ENCODE data around the gene ZFR.
A peak's percentile ranks its signal among the peaks of the same experiment; 100 is the strongest.
"Not testable (repeated sequence)": the region's sequence is repeated elsewhere in the genome, so short reads cannot be mapped to it uniquely, and the experiment has no call there.

ZFR gene

DNA sequence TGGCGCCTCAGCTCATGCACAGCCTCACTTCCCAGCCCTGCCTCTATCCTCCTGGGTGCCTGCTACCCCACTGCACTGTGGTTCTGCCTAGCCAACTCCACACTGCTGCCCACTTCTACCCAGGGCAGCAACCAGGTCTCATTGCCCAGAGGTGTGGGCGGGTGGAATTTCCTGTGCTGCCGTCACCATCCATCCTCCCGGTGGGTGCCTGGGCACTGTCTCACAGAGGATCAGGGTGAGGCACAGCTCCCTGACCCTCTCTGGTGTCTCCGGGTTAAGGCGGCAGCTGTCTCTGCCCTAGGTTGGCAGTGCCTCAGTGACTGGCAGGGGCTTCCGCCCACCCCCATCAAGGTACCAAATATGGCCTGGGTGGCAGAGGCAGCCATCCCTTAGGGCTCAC, 127.5 kb downstream of the ZFR start:
- DNase-seq: no peak

- no peak for DNase-seq
These were observed 129.1 kb downstream of the ZFR start for GRCh38 chr5:32315221-32316014.

DNA sequence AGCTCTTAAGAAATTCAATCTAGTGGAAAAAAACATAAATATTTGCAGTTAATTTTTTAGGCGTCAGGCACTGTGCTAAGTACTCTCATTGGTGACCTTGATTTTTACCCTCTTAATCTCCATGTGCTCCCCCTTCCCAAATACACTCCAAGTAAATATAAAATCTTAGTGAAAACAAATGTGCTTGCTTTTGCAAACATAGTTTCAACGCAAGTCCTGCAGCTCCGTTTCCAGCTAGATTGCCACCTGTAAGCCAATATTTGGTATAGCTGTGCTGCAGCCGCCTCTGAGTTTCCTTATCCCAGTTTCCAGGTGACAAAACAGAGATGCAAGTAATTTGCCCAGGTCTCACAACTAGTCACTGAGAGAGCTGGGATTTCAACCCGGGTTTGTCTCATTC, 129.9 kb downstream of the ZFR start:
- DNase-seq: no peak

GRCh38 chr5:32314152-32314488, 130.4 kb downstream of the ZFR start:
- DNase-seq: not testable (repeated sequence)

GRCh38 chr5:32312595-32313332, 131.8 kb downstream of the ZFR start, which contains the start of gene MTMR12:
MTMR12 (minus strand) TSS chr5:32312939; CDS start chr5:32312838, 101 bp downstream.
- DNase-seq: peak; percentile 98 to 99

DNA sequence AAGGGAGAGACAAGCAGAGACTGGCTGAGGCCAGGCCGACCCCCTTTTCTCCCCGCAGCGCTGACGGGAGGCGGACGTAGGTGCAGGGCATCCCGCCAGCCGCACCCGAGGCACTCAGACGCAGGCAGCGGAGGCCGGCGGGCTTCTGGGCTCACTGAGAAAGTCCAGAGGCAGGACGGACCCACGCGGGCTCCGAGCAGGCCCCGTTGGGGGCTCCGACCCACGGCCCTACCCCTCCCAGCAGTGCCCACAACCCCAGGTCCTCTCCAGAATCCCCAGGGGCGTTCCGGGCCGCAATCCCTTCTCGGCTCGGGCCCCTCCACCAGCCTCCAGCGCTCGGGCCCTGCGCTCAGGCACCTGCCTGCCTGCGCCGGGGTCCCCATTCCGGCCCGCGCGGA, 132.3 kb downstream of the ZFR start:
- no peak for DNase-seq

- no peak for DNase-seq
These were observed 132.9 kb downstream of the ZFR start for GRCh38 chr5:32311404-32312196.

DNA sequence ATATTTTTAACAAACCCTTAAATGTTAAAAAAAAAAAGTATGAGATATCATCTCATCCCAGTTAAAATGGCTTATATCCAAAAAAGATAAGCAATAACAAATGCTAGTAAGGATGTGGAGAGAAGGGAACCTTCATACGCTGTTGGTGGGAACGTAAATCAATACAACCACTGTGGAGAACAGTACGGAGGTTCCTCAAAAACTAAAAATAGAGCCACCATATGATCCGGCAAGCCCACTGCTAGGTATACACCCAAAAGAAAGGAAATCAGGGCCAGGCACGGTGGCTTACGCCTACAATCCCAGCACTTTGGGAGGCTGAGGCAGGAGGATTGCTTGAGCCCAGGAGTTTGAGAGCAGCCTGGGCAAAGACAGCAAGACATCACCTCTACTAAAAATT, 134.8 kb downstream of the ZFR start:
- no peak for DNase-seq

- DNase-seq: no peak
These were observed 135.6 kb downstream of the ZFR start for GRCh38 chr5:32308946-32309345.

- DNase-seq: no peak
These were observed 136.8 kb downstream of the ZFR start for GRCh38 chr5:32307769-32308194.

- DNase-seq: peak; percentile 27 to 49
These were observed 139.9 kb downstream of the ZFR start for GRCh38 chr5:32304622-32305021.
